ENCODE data around the gene PARVA. TPM values are rescaled to one million over a fixed set of nuclear protein-coding genes. Genes with fewer than 3 reads are reported as not detected.
"Not testable (repeated sequence)": the region's sequence is repeated elsewhere in the genome, so short reads cannot be mapped to it uniquely, and the experiment has no call there.

Gene PARVA
- total RNA-seq, 1 donor from 2014 or later = 144 TPM

- TF ChIP-seq CTCF (IDR thresholded peaks at IDR 0.05) = no peak
- Mint-ChIP-seq H3K4me3 (ENCODE audit: unreplicated experiment) (no peak overlapping the region), H3K4me1 (ENCODE audit: unreplicated experiment) (peaks cover 2% of the 10 kb centered on the region), H3K27me3 (ENCODE audit: unreplicated experiment) (no peaks in the 10 kb centered on the region), H3K27ac (ENCODE audit: unreplicated experiment) (no peak overlapping the region), H3K36me3 (ENCODE audit: unreplicated experiment) (peaks cover 37% of the 10 kb centered on the region), H3K9me3 (ENCODE audit: unreplicated experiment) (no peaks in the 10 kb centered on the region)
- DNase-seq (ENCODE audit: extremely low spot score, unreplicated experiment) = no peak
These were observed 140.4 kb downstream of the PARVA start for GRCh38 chr11:12517741-12518140.

GRCh38 chr11:12518606-12519385 is 141.4 kb downstream of the PARVA start:
- Mint-ChIP-seq H3K9me3 (ENCODE audit: unreplicated experiment) (no peaks in the 10 kb centered on the region), H3K4me1 (ENCODE audit: unreplicated experiment) (peaks cover 2% of the 10 kb centered on the region), H3K4me3 (ENCODE audit: unreplicated experiment) (no peak overlapping the region), H3K27me3 (ENCODE audit: unreplicated experiment) (no peaks in the 10 kb centered on the region), H3K27ac (ENCODE audit: unreplicated experiment) (no peak overlapping the region), H3K36me3 (ENCODE audit: unreplicated experiment) (peaks cover 29% of the 10 kb centered on the region)
- DNase-seq (ENCODE audit: extremely low spot score, unreplicated experiment) = no peak
- no peak for TF ChIP-seq CTCF (IDR thresholded peaks at IDR 0.05)

- Mint-ChIP-seq H3K4me1 (ENCODE audit: unreplicated experiment) (peaks cover 2% of the 10 kb centered on the region), H3K36me3 (ENCODE audit: unreplicated experiment) (peaks cover 31% of the 10 kb centered on the region), H3K4me3 (ENCODE audit: unreplicated experiment) (no peak overlapping the region), H3K27ac (ENCODE audit: unreplicated experiment) (no peak overlapping the region), H3K9me3 (ENCODE audit: unreplicated experiment) (no peaks in the 10 kb centered on the region), H3K27me3 (ENCODE audit: unreplicated experiment) (no peaks in the 10 kb centered on the region)
- no peak for TF ChIP-seq CTCF (IDR thresholded peaks at IDR 0.05)
- no peak for DNase-seq (ENCODE audit: extremely low spot score, unreplicated experiment)
These were observed 142.7 kb downstream of the PARVA start for GRCh38 chr11:12520054-12520453.

- not testable (repeated sequence) for H3K4me3 Mint-ChIP-seq (ENCODE audit: unreplicated experiment); H3K9me3 Mint-ChIP-seq (ENCODE audit: unreplicated experiment); DNase-seq (ENCODE audit: extremely low spot score, unreplicated experiment); H3K27me3 Mint-ChIP-seq (ENCODE audit: unreplicated experiment); H3K4me1 Mint-ChIP-seq (ENCODE audit: unreplicated experiment); H3K27ac Mint-ChIP-seq (ENCODE audit: unreplicated experiment)
- peaks cover 29% of the 10 kb centered on the region for H3K36me3 Mint-ChIP-seq (ENCODE audit: unreplicated experiment)
These were observed 143.2 kb downstream of the PARVA start for GRCh38 chr11:12520576-12520975.

- Mint-ChIP-seq H3K27ac (ENCODE audit: unreplicated experiment) (no peak overlapping the region), H3K4me3 (ENCODE audit: unreplicated experiment) (no peak overlapping the region), H3K36me3 (ENCODE audit: unreplicated experiment) (peaks cover 28% of the 10 kb centered on the region), H3K9me3 (ENCODE audit: unreplicated experiment) (no peaks in the 10 kb centered on the region), H3K4me1 (ENCODE audit: unreplicated experiment) (peaks cover 5% of the 10 kb centered on the region), H3K27me3 (ENCODE audit: unreplicated experiment) (no peaks in the 10 kb centered on the region)
- TF ChIP-seq CTCF (IDR thresholded peaks at IDR 0.05) = no peak
- DNase-seq (ENCODE audit: extremely low spot score, unreplicated experiment) = no peak
These were observed 146.0 kb downstream of the PARVA start for GRCh38 chr11:12523180-12523924.

Data from osteocyte (in vitro differentiated cells).